HepG2 (cell line): ENCODE measurements around the gene PAXX. TPM values are rescaled to one million over a fixed set of nuclear protein-coding genes. Genes with fewer than 3 reads are reported as not detected.

ENCODE experiments used
- ARNT2 ChIP-seq: sonication (generic); formaldehyde crosslinking; IDR thresholded peaks from 2 replicates; pipeline ENCODE4 v1.8.0; 2022; ENCODE audit warnings: mild to moderate bottlenecking, low read depth, missing genetic modification reagents, moderate library complexity
- ATF1 ChIP-seq: IDR thresholded peaks from 2 replicates; pipeline ENCODE4 v1.6.1; 2016; ENCODE audit warnings: mild to moderate bottlenecking, control low read depth
- ATRX ChIP-seq: sonication (generic); formaldehyde crosslinking; IDR thresholded peaks from 2 replicates; pipeline ENCODE4 v1.4.0; 2020; ENCODE audit warnings: missing genetic modification reagents, borderline replicate concordance
- CSRNP2 ChIP-seq: sonication (generic); formaldehyde crosslinking; conservative IDR thresholded peaks from 2 replicates; pipeline ENCODE4 v1.8.0; 2022; ENCODE audit warnings: low read depth, missing genetic modification reagents
- ESRRA ChIP-seq: sonication (generic); formaldehyde crosslinking; IDR thresholded peaks from 2 replicates; pipeline ENCODE4 v1.5.1; 2020; ENCODE audit warnings: mild to moderate bottlenecking, low read depth, missing genetic modification reagents
- GATAD2A ChIP-seq: IDR thresholded peaks from 2 replicates; pipeline ENCODE4 v1.6.1; 2016
- GFI1 ChIP-seq: sonication (generic); formaldehyde crosslinking; IDR thresholded peaks from 2 replicates; pipeline ENCODE4 v1.5.0; 2020; ENCODE audit warnings: missing genetic modification reagents, mild to moderate bottlenecking, borderline replicate concordance
- NONO ChIP-seq, 2 experiments: fragments of 450-650 bp in 1 of 2; sonication (generic) in 1 of 2; formaldehyde crosslinking in 1 of 2; IDR thresholded peaks in 1 of 2; conservative IDR thresholded peaks in 1 of 2; 2 replicates each; pipeline versions ENCODE4 v1.6.1 to v1.8.0; 2017 to 2022; ENCODE audit warnings: mild to moderate bottlenecking in 1 of 2, missing genetic modification reagents in 1 of 2, moderate library complexity in 1 of 2
- PHF8 ChIP-seq: sonication (generic); formaldehyde crosslinking; IDR thresholded peaks from 2 replicates; pipeline ENCODE4 v1.5.0; 2020; ENCODE audit warnings: missing genetic modification reagents
- RARA ChIP-seq: IDR thresholded peaks from 2 replicates; pipeline ENCODE4 v1.6.1; 2016; ENCODE audit warnings: missing genetic modification reagents, missing compliant biosample characterization
- SKI ChIP-seq: fragments of 450-650 bp; IDR thresholded peaks from one replicate; pipeline ENCODE4 v1.6.1; 2018; ENCODE audit warnings: mild to moderate bottlenecking; ENCODE audit not compliant: partially characterized antibody
- TBP ChIP-seq: sonication (generic); formaldehyde crosslinking; IDR thresholded peaks from 2 replicates; pipeline ENCODE4 v1.5.0; 2020; ENCODE audit warnings: missing genetic modification reagents
- THAP9 ChIP-seq: sonication (generic); formaldehyde crosslinking; IDR thresholded peaks from 2 replicates; pipeline ENCODE4; 2020; ENCODE audit warnings: missing genetic modification reagents, mild to moderate bottlenecking, borderline replicate concordance
- ZBTB10 ChIP-seq: sonication (generic); formaldehyde crosslinking; IDR thresholded peaks from 2 replicates; pipeline ENCODE4 v1.4.0; 2020; ENCODE audit warnings: missing genetic modification reagents, borderline replicate concordance
- ZKSCAN8 ChIP-seq: IDR thresholded peaks from 2 replicates; pipeline ENCODE4 v1.6.1; 2016; ENCODE audit warnings: borderline replicate concordance, missing genetic modification reagents, missing compliant biosample characterization
- ZNF253 ChIP-seq: sonication (generic); formaldehyde crosslinking; IDR thresholded peaks from 2 replicates; pipeline ENCODE4 v1.8.0; 2022; ENCODE audit warnings: mild to moderate bottlenecking, missing genetic modification reagents, borderline replicate concordance
- ZNF670 ChIP-seq: sonication (generic); formaldehyde crosslinking; IDR thresholded peaks from 2 replicates; pipeline ENCODE4 v1.8.0; 2022; ENCODE audit warnings: mild to moderate bottlenecking, missing genetic modification reagents, borderline replicate concordance
- ZNF737 ChIP-seq: sonication (generic); formaldehyde crosslinking; IDR thresholded peaks from 2 replicates; pipeline ENCODE4 v1.5.0; 2020; ENCODE audit warnings: missing genetic modification reagents, mild to moderate bottlenecking, borderline replicate concordance
- ZNF770 ChIP-seq: sonication (generic); formaldehyde crosslinking; IDR thresholded peaks from 2 replicates; pipeline ENCODE4 v1.5.0; 2020; ENCODE audit warnings: mild to moderate bottlenecking, missing genetic modification reagents
- polyA plus RNA-seq, 8 experiments: library from polyadenylated mRNA; depleted of rRNA in 3 of 8; stranded (reverse) in 7 of 8; unstranded in 1 of 8; fragments of >200 nt; fragmentation: Illumina TruSeq in 4 of 8; extraction: Trizol in 4 of 8; gene quantifications; 2 replicates each; pipeline versions ENCODE4 v1.2.1 to v1.2.3, GENCODE V29; 2011 to 2016; ENCODE audit warnings: low read depth in 4 of 8, missing spikeins in 1 of 8, mixed read lengths in 1 of 8; ENCODE audit not compliant: insufficient read depth in 1 of 8
- total RNA-seq, 5 experiments: library from RNA; depleted of rRNA; stranded (reverse); fragments of >200 nt; fragmentation: Illumina TruSeq; extraction: Trizol; gene quantifications; 2 replicates each; pipeline ENCODE4 v1.2.3, GENCODE V29; 2016; ENCODE audit warnings: low read depth in 1 of 5

Gene PAXX
- total and polyA plus RNA-seq, 2 of the 13 experiments (the other 11 are each of a cell fraction or from before 2014, with no cell fraction given), result 14.0 to 31.9 TPM

GRCh38 chr9:136949817-136950655 is 42.2 kb upstream of the PAXX start (continued):
- TF ChIP-seq CSRNP2 (CRISPR knock-in tag), result no peak
- no peak for TF ChIP-seq ZNF737 (CRISPR knock-in tag)
- TF ChIP-seq PHF8 (CRISPR knock-in tag), result peak; percentile 81
- no peak for TF ChIP-seq ZNF670 (CRISPR knock-in tag)
- 0 out of 2 replicates have a peak, but pooled peaks have one; percentile 43 for TF ChIP-seq ESRRA (CRISPR knock-in tag)
- peak; percentile 73 for TF ChIP-seq THAP9 (CRISPR knock-in tag)
- no peak for TF ChIP-seq ZNF253 (CRISPR knock-in tag)
- TF ChIP-seq ATRX (CRISPR knock-in tag), result no peak
- no peak for TF ChIP-seq GFI1
- TF ChIP-seq TBP (CRISPR knock-in tag), result 0 out of 2 replicates have a peak, but pooled peaks have one; percentile 14
- peak; percentile 59 for TF ChIP-seq ZNF770 (CRISPR knock-in tag)
- no peak for TF ChIP-seq ZKSCAN8 (CRISPR knock-in tag)
- TF ChIP-seq RARA (CRISPR knock-in tag), result peak; percentile 66
- peak; percentile 48; the same call in 1 of the 2 replicates for TF ChIP-seq ZBTB10
- TF ChIP-seq GATAD2A (CRISPR knock-in tag), result no peak
- no peak for TF ChIP-seq NONO (IDR thresholded peaks at IDR 0.05)
- TF ChIP-seq NONO (CRISPR knock-in tag; conservative IDR thresholded peaks at IDR 0.05), result peak; percentile 83
- TF ChIP-seq SKI, result peak; percentile 55
- TF ChIP-seq ATF1 (CRISPR knock-in tag), result no peak
- 0 out of 2 replicates have a peak, but pooled peaks have one; percentile 13 for TF ChIP-seq ARNT2 (CRISPR knock-in tag)
